ENCODE results near the gene TPX2. TPM values are rescaled to one million over a fixed set of nuclear protein-coding genes. Genes with fewer than 3 reads are reported as not detected.

Gene TPX2
- polyA plus RNA-seq, 1 donor from 2014 or later = 2.1 TPM

DNA sequence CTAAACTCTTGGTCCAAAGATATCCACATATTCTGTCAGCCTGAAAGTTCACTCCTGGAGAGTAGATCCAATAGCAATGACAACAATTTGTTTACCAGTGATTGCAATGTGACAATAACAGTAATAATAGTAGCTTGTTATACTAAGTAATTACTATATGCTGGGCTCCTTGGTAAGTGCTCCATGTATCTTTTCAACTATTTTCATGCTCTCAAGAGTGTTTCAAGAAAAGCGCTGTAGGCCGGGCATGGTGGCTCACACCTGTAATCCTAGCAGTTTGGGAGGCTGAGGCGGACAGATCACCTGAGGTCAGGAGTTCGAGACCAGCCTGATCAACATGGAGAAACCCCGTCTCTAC lies 31.9 kb upstream of the TPX2 start:
- Histone ChIP-seq H3K4me3 (ENCODE audit: low read length) (no peak overlapping the region), H3K79me2 (replicated peaks; ENCODE audit: insufficient read depth, low read length) (peaks cover 45% of the 10 kb centered on the region), H3K4me2 (ENCODE audit: low read length) (no peak overlapping the region), H2AFZ (ENCODE audit: low read depth, low read length) (no peak overlapping the region), H3F3A (ENCODE audit: insufficient read depth, low read length, poor library complexity, severe bottlenecking) (no peaks in the 10 kb centered on the region), H3K27ac (ENCODE audit: low read length) (no peak overlapping the region), H3K27me3 (ENCODE audit: insufficient read depth, low read depth, low read length) (no peaks in the 10 kb centered on the region), H3K9me3 (ENCODE audit: low read length) (no peaks in the 10 kb centered on the region), H3K9me2 (ENCODE audit: insufficient read depth, low read length) (no peaks in the 10 kb centered on the region), H3K36me3 (ENCODE audit: insufficient read depth, low read length) (peaks cover 10% of the 10 kb centered on the region), H4K20me1 (ENCODE audit: insufficient read depth) (no peaks in the 10 kb centered on the region), H3K9ac (ENCODE audit: low read length) (no peak overlapping the region)
- no peak for TF ChIP-seq MXI1 (conservative IDR thresholded peaks at IDR 0.05; ENCODE audit: poor library complexity, severe bottlenecking)
- TF ChIP-seq, protein P1, sequence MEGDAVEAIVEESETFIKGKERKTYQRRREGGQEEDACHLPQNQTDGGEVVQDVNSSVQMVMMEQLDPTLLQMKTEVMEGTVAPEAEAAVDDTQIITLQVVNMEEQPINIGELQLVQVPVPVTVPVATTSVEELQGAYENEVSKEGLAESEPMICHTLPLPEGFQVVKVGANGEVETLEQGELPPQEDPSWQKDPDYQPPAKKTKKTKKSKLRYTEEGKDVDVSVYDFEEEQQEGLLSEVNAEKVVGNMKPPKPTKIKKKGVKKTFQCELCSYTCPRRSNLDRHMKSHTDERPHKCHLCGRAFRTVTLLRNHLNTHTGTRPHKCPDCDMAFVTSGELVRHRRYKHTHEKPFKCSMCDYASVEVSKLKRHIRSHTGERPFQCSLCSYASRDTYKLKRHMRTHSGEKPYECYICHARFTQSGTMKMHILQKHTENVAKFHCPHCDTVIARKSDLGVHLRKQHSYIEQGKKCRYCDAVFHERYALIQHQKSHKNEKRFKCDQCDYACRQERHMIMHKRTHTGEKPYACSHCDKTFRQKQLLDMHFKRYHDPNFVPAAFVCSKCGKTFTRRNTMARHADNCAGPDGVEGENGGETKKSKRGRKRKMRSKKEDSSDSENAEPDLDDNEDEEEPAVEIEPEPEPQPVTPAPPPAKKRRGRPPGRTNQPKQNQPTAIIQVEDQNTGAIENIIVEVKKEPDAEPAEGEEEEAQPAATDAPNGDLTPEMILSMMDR (IDR thresholded peaks at IDR 0.05; ENCODE audit: poor library complexity, severe bottlenecking) = no peak
- no peak for TF ChIP-seq SMC3 (conservative IDR thresholded peaks at IDR 0.05; ENCODE audit: poor library complexity)

DNA sequence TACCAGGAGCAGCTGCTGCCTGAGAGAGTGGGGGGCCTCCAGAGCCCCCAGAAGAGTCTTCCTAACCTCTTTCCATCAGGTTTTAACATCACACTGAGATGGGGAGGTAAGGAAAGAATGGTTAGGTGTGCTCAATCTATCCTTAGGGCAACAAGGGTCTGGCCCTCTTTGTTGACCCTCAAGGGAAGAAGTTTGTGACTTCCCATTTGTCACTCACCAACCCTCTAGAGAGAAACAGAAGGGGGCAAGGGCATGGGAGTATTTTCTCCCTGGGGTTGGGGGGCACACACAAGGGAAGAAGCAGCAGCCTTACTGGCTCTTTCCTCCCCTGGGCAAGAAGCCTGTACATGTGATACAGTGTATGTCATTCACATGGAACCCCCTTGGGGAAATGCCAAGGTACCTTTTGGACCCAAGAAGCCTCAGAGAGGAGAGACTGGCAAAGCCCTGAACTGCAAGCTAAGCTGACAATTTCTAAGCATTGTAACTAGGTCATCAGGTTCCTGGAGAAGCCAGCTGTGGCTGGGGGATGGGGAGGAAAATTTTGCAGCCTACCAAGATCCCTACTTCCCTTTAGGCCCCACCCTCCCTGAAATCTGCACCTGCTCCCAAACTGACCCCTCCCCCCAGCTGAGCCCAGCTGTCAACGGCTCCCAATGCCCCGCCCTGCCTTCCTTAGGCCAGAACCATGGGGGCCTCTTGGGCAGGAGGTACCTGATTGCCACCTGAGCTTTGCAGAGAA lies 30.9 kb upstream of the TPX2 start:
- H3K4me2 ChIP-seq (ENCODE audit: low read length) = no peak overlapping the region
- H3F3A ChIP-seq (ENCODE audit: insufficient read depth, low read length, poor library complexity, severe bottlenecking) = no peaks in the 10 kb centered on the region
- peaks cover 16% of the 10 kb centered on the region for H3K36me3 ChIP-seq (ENCODE audit: insufficient read depth, low read length)
- peaks cover 54% of the 10 kb centered on the region for H3K79me2 ChIP-seq (replicated peaks; ENCODE audit: insufficient read depth, low read length)
- H2AFZ ChIP-seq (ENCODE audit: low read depth, low read length) = no peak overlapping the region
- no peak overlapping the region for H3K27ac ChIP-seq (ENCODE audit: low read length)
- no peaks in the 10 kb centered on the region for H3K9me2 ChIP-seq (ENCODE audit: insufficient read depth, low read length)
- H3K9ac ChIP-seq (ENCODE audit: low read length) = no peak overlapping the region
- H4K20me1 ChIP-seq (ENCODE audit: insufficient read depth) = no peaks in the 10 kb centered on the region
- no peaks in the 10 kb centered on the region for H3K27me3 ChIP-seq (ENCODE audit: insufficient read depth, low read depth, low read length)
- TF ChIP-seq EZH2 (IDR thresholded peaks at IDR 0.05; ENCODE audit: borderline replicate concordance, insufficient read depth, low read length, poor library complexity, severe bottlenecking) = no peak
- TF ChIP-seq RAD21 (conservative IDR thresholded peaks at IDR 0.05) = no peak
- TF ChIP-seq TAF1 (IDR thresholded peaks at IDR 0.05; ENCODE audit: low read depth) = no peak
- TF ChIP-seq MXI1 (conservative IDR thresholded peaks at IDR 0.05; ENCODE audit: poor library complexity, severe bottlenecking) = no peak
- TF ChIP-seq, protein P2, sequence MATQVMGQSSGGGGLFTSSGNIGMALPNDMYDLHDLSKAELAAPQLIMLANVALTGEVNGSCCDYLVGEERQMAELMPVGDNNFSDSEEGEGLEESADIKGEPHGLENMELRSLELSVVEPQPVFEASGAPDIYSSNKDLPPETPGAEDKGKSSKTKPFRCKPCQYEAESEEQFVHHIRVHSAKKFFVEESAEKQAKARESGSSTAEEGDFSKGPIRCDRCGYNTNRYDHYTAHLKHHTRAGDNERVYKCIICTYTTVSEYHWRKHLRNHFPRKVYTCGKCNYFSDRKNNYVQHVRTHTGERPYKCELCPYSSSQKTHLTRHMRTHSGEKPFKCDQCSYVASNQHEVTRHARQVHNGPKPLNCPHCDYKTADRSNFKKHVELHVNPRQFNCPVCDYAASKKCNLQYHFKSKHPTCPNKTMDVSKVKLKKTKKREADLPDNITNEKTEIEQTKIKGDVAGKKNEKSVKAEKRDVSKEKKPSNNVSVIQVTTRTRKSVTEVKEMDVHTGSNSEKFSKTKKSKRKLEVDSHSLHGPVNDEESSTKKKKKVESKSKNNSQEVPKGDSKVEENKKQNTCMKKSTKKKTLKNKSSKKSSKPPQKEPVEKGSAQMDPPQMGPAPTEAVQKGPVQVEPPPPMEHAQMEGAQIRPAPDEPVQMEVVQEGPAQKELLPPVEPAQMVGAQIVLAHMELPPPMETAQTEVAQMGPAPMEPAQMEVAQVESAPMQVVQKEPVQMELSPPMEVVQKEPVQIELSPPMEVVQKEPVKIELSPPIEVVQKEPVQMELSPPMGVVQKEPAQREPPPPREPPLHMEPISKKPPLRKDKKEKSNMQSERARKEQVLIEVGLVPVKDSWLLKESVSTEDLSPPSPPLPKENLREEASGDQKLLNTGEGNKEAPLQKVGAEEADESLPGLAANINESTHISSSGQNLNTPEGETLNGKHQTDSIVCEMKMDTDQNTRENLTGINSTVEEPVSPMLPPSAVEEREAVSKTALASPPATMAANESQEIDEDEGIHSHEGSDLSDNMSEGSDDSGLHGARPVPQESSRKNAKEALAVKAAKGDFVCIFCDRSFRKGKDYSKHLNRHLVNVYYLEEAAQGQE (IDR thresholded peaks at IDR 0.05; ENCODE audit: borderline replicate concordance) = no peak
- TF ChIP-seq POLR2AphosphoS5 (IDR thresholded peaks at IDR 0.05) = no peak
- TF ChIP-seq SMC3 (conservative IDR thresholded peaks at IDR 0.05; ENCODE audit: poor library complexity) = no peak
- TF ChIP-seq, protein P1 (IDR thresholded peaks at IDR 0.05; ENCODE audit: poor library complexity, severe bottlenecking) = no peak
- no peak for TF ChIP-seq EP300 (conservative IDR thresholded peaks at IDR 0.05; ENCODE audit: poor library complexity, severe bottlenecking)
- H3K4me3 ChIP-seq (ENCODE audit: low read length) = no peak overlapping the region
- no peaks in the 10 kb centered on the region for H3K9me3 ChIP-seq (ENCODE audit: low read length)
